SK-N-SH treated with all-trans-retinoic acid at 6 μM for 48 hours (cell line): ENCODE data around the gene CLDN3.

Experiments used
- BACH2 ChIP-seq: fragments of 250-450 bp; sonication (Bioruptor Pico); IDR thresholded peaks from 2 replicates; pipeline ENCODE4 v1.9.0; 2021; ENCODE audit warnings: mild to moderate bottlenecking, borderline replicate concordance
- GLIS3 ChIP-seq: fragments of 250-450 bp; sonication (Bioruptor Pico); IDR thresholded peaks from 2 replicates; pipeline ENCODE4 v1.5.0; 2020; ENCODE audit warnings: mild to moderate bottlenecking, moderate library complexity
- RARB ChIP-seq: fragments of 250-450 bp; sonication (Bioruptor Pico); IDR thresholded peaks from 2 replicates; pipeline ENCODE4 v1.8.0; 2021; ENCODE audit warnings: mild to moderate bottlenecking, moderate library complexity
- TCF4 ChIP-seq: fragments of 250-450 bp; sonication (Bioruptor Pico); IDR thresholded peaks from 2 replicates; pipeline ENCODE4 v1.8.0; 2021; ENCODE audit warnings: mild to moderate bottlenecking, moderate library complexity, borderline replicate concordance
- ZFP30 ChIP-seq: fragments of 450-650 bp; formaldehyde crosslinking; IDR thresholded peaks from 2 replicates; pipeline ENCODE4 v1.5.0; 2022; ENCODE audit warnings: mild to moderate bottlenecking, moderate library complexity
- ZNF565 ChIP-seq: fragments of 450-650 bp; formaldehyde crosslinking; conservative IDR thresholded peaks from 2 replicates; pipeline ENCODE4 v1.5.0; 2020; ENCODE audit warnings: low read depth, mild to moderate bottlenecking, moderate library complexity
- ZNF70 ChIP-seq: fragments of 450-650 bp; formaldehyde crosslinking; IDR thresholded peaks from 2 replicates; pipeline ENCODE4 v1.5.0; 2020; ENCODE audit warnings: mild to moderate bottlenecking, moderate library complexity

DNA sequence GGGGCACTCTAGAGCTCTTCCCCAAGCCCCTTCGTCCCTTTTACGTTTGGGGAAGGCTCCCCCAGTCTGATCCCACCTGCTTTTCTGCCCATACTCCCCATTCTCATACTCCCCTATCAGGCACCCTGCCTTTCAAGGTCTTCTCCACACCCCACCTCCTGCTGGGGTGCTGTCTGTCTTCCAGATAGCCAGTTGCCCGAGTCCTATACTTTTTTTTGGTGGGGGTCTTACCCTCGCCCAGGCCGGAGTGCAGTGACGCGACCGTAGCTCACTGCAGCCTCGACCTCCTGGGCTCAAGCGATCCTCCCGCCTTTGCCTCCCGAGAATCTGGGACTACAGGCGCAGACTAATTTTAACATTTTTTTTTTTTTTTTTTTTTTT lies 30.7 kb downstream of the CLDN3 start:
- TF ChIP-seq ZNF70 (CRISPR knock-in tag), result no peak
- TF ChIP-seq BACH2, result no peak
- TF ChIP-seq ZNF565 (CRISPR knock-in tag), result no peak
- TF ChIP-seq GLIS3 (CRISPR knock-in tag), result no peak
- no peak for TF ChIP-seq ZFP30 (CRISPR knock-in tag)
- no peak for TF ChIP-seq TCF4 (CRISPR knock-in tag)
- TF ChIP-seq RARB (CRISPR knock-in tag), result no peak
